Activated CD8-positive, alpha-beta memory T cell treated with anti-CD3 and anti-CD28 coated beads, Interleukin-2, amount 50 U/mL, for 4 hours (primary cell): ENCODE results near the gene ZC3H10.
A peak's percentile ranks its signal among the peaks of the same experiment; 100 is the strongest.
"Not testable (repeated sequence)": the region's sequence is repeated elsewhere in the genome, so short reads cannot be mapped to it uniquely, and the experiment has no call there.

Source experiments
- DNase-seq: peaks from one replicate; pipeline ENCODE4 v3.0.0-alpha.2; 2020

Gene ZC3H10

GRCh38 chr12:56156464-56157200 is 38.6 kb downstream of the ZC3H10 start:
- DNase-seq = not testable (repeated sequence)

GRCh38 chr12:56157201-56158028 is 39.3 kb downstream of the ZC3H10 start:
- peak; percentile 49 for DNase-seq

- DNase-seq = peak; percentile 88
These were observed 40.2 kb downstream of the ZC3H10 start, which contains the start of gene MYL6 for GRCh38 chr12:56158029-56158925. Gene MYL6, plus strand, starts transcription at chr12:56158359. Its CDS starts 43 bp downstream, at chr12:56158402.

- DNase-seq = no peak
These were observed 40.9 kb downstream of the ZC3H10 start for GRCh38 chr12:56158926-56159461.

DNA sequence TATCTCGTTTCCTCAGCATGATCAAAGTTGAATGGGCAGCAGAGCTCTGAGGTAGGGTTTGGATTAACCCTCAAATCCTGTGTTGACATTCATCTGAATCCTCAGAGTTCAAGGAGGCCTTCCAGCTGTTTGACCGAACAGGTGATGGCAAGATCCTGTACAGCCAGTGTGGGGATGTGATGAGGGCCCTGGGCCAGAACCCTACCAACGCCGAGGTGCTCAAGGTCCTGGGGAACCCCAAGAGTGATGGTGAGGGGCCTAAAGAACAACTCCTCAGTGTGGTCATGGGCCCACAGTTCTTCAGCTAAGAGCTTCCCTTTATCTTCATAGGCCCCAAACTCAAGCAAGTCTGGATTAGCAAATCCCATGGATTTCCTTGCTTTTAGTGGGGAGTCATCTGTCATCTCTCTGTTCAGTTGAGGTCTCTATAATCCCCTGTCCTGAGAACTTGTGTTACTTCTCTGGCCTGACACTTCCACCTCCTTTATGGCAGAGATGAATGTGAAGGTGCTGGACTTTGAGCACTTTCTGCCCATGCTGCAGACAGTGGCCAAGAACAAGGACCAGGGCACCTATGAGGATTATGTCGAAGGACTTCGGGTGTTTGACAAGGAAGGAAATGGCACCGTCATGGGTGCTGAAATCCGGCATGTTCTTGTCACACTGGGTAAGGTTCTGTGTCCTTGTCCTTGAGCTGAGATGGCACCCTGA is 41.6 kb downstream of the ZC3H10 start:
- no peak for DNase-seq

- peak; percentile 67 for DNase-seq
These were observed 42.2 kb downstream of the ZC3H10 start for GRCh38 chr12:56160193-56160763.

DNA sequence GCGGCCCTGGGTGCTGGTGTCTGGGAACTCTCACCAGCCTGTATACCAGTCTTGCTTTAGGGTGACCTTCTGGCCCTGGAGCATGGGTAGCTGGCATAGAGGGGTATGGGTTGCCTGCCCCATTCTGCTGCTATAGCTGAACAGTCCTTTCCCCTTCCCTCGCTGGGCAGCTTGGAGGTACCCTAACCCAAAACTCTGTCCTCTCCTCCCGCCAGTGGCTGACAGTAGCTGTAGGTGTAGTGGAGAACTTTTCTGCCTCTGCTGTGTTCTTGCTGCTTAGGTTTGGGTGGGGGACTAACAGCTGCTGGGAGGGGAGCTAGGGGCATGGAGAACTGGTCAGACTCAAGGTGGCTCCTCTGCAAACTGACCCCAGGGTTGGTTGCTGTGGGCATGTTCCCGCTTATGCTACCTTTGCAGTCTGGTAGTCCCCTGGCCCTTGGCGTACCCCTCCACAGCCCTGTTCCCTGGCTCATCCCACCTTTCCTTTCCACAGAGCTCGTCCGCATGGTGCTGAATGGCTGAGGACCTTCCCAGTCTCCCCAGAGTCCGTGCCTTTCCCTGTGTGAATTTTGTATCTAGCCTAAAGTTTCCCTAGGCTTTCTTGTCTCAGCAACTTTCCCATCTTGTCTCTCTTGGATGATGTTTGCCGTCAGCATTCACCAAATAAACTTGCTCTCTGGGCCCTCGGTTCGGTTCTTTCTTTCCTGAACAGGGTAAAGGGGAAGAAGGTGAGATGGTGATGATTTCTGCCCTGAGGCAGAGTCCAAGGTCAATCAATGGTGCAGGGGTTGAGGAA is 43.0 kb downstream of the ZC3H10 start:
- DNase-seq = no peak

DNA sequence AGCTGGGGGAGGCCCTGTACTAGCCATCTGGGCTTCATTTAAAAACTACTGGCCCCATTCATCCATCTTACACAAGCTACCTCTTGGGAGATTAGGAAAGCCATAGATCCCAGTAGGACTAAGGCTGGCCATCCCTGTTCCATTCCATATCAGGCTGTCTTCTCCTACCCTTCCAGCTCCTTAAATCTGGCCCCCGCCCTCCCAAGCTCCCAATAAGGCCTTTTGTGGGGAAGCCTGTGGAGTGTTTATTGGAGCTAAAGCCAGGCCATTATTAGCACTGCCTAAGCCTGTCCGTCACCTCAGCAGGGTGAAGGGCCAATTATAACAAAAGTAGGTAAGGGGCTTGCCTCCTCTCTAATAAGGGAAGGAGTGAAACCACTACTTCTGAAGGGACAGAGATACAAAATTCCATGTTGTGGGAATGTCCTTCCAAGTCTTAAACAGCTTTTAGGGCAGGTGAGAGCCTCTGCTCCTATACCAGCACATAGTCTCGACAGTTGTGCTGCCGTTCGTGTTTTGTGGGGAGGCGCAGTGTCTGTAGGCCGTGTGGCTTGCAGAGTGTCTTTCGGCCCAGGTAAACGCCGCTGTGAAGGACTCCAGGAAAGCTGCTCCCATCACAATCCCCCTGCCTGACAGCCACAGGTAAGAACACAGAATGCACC is 43.8 kb downstream of the ZC3H10 start:
- no peak for DNase-seq

GRCh38 chr12:56162468-56163290 is 44.6 kb downstream of the ZC3H10 start:
- DNase-seq = no peak

DNA sequence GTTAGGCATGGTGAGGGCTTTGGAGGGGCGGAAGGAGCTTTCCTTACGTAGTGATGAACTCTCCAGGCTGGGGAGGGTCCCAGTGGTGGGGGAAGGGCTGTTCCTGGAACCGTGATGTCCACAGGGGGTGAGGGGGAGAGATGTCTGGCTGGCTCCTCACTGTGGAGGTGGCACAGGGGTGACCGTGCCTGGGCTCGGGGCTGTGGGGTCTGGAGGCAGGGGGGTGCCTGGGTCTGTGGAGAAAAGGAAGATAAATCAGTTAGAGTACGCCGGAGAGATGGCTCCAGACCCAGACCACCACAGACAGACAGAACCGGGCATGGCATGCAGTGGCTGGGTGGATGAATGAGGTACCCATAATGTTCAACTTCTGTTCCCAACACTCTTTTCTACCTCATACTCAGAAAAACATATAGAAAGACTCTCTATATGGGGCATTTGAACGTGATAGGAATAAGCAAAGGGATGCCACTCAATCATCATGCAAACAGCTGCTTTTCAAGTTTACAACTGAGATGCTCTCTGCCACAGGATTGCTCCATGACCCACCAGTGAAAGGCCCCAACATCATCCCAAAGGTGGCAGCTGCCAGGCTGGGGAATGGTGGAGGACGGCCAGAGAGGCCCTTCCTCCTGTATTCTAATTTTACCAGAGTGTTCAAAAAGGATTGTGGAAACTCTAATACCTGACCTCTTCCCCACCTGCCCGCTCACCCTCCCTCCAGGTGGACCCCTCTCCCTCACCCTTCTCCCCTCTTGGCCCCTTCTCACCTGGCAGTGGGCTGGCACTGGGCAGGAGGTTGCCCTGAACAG is 45.7 kb downstream of the ZC3H10 start:
- DNase-seq = no peak

GRCh38 chr12:56164345-56164729 is 46.3 kb downstream of the ZC3H10 start:
- no peak for DNase-seq

DNA sequence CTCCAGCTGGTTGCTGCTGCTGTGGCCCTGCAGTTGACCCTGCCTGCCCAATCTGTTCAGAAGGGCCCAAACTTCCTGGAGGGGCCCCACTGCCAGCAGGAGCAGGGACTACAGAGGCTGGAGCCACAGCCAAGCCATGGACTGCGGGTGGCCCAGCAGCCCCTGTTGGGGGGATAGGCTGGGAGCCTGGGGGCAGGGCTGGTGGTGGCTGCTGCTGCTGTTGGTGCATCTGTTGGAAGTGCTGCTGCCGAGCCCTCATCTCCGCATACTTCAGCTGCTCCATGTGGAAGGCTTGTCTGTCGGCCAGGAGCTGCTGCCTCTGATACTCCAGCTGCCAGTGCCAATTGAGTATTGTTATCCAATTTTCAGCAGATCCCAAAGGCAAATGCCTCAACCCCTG is 47.3 kb downstream of the ZC3H10 start:
- no peak for DNase-seq

DNA sequence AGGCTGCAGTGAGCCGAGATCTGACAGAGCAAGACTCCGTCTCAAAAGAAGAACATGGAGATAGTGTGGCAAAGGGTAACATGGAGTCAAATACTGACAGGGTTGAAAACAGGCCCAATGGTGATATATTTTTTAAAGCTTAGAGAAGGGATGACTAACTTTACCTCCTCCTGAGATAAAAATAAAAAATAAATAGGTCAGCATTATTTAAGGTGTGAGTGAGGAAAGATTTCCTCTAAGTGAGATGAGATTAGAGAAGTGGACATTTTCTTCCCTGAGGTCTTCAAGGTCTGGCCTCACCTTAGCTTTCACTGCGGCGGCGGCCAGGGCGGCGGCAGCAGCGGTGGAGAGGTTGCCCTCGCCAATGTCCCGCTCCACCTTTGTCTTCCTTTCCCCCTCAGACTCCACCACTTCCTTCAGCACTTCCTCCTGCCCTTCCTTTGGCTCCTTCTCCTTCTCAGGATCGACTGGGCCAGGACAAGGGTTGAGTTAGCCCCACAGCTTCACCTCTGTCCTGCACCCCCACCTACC is 51.2 kb downstream of the ZC3H10 start:
- no peak for DNase-seq

DNA sequence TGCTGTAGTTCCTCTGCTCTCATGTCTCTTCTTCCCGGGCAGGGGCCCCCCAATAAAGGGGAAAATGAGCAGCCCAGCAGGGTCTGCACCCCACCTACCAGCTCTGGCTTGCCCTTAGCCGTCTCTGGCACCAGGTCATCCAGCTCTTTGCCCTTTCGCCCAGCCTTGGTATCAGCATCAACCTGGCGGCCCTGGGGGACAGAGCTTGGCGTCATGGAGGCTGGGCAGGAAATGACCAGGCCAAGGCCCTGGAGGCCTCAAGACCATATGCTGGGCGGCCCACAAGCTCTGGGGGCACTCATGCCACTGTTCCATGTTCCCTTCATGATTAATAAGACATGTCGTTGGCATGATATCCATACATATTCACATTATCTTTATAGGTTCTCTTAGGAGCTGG is 54.8 kb downstream of the ZC3H10 start:
- no peak for DNase-seq
